ENCODE data around the gene LPCAT2. TPM values are rescaled to one million over a fixed set of nuclear protein-coding genes. Genes with fewer than 3 reads are reported as not detected.

LPCAT2 gene
- total RNA-seq, 2 donors from 2014 or later = 10.8 to 13.6 TPM

DNA sequence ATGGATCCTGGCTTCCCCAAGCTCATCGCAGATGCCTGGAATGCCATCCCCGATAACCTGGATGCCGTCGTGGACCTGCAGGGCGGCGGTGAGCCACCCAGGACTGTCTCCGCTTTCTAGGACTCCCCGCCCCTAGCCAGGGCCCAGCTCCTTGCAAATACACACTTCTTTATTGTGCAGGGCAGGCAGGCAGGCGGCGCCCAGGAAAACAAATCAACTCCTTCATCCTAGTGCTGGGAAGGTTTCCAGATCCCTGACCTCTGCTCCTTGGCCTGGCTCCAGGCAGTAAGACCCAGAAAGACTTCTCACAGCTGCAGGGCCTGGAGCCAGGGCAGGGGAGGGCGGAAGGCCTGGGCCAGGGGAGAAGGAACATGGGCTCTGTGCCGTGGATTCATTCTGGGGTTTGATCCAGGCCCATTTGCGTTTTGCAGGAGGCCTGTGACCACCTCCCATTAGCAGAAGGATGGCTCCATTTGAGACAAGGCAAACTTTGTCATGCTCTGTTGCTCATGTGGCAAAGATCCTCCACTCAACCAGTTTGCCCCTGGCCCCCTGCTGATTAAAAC, 6.0 kb upstream of the LPCAT2 start:
- WGBS = 20% methylated on average over 13 of the region's 13 CpGs
- no peak for TF ChIP-seq POLR2A (IDR thresholded peaks at IDR 0.05)
- TF ChIP-seq, protein P1, sequence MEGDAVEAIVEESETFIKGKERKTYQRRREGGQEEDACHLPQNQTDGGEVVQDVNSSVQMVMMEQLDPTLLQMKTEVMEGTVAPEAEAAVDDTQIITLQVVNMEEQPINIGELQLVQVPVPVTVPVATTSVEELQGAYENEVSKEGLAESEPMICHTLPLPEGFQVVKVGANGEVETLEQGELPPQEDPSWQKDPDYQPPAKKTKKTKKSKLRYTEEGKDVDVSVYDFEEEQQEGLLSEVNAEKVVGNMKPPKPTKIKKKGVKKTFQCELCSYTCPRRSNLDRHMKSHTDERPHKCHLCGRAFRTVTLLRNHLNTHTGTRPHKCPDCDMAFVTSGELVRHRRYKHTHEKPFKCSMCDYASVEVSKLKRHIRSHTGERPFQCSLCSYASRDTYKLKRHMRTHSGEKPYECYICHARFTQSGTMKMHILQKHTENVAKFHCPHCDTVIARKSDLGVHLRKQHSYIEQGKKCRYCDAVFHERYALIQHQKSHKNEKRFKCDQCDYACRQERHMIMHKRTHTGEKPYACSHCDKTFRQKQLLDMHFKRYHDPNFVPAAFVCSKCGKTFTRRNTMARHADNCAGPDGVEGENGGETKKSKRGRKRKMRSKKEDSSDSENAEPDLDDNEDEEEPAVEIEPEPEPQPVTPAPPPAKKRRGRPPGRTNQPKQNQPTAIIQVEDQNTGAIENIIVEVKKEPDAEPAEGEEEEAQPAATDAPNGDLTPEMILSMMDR (IDR thresholded peaks at IDR 0.05) = peak in 2 of 4 experiments; percentile 15 to 29
- TF ChIP-seq POLR2AphosphoS5 (IDR thresholded peaks at IDR 0.05) = peak; percentile 64

DNA sequence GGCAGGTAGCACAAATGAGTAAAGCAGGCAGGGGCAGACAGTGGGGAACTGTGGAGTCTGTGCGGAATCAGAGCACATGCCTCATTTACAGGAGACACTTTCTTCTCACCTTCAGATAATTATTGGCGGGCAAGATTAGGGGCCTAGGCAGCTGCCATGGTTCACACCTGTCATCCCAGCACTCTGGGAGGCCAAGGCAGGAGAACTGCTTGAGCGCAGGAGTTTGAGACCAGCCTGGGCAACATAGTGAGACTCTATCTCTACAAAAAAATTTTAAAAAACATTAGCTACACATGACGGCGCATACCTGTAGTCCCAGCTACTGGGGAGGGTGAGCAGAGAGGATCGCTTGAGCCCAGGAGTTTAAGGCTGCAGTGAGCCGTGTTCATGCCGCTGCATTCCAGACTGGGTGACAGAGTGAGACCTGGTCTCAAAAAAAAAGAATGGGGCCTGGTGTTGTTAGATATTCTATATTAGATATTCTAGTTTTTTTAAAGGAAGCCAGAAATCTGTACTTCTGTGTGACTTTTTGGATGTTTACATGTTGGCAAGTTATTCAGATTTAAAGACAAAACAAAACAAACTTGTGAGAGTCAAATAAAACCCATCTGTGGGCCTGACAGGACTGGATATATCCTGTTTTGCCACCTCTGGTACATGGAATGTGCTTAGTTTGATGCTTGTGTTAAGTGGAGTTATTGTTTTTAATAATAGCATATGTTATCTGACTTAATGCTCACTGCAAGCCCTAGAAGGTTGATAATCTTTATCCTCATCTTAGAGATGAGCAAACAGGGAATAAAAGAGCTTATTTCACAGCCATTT, 4.9 kb upstream of the LPCAT2 start:
- Histone ChIP-seq H3K36me3 (no peaks in the 10 kb centered on the region), H3K27me3 (replicated peaks; ENCODE audit: insufficient read depth) (no peaks in the 10 kb centered on the region), H3K4me3 (no peak overlapping the region), H3K27ac (no peak overlapping the region), H3K4me1 (replicated peaks) (no peaks in the 10 kb centered on the region), H3K9me3 (no peaks in the 10 kb centered on the region)
- intact Hi-C loops (cut with DNase I) = no loop called here
- no peak for TF ChIP-seq POLR2A (IDR thresholded peaks at IDR 0.05)
- TF ChIP-seq, protein P1 (IDR thresholded peaks at IDR 0.05) = no peak
- no peak for DNase-seq (ENCODE audit: low spot score)
- WGBS = 85% methylated on average over 8 of the region's 8 CpGs

More for the DNA sequence above, 6.0 kb upstream of the LPCAT2 start:
- Histone ChIP-seq H3K4me1 (replicated peaks) (no peaks in the 10 kb centered on the region), H3K27me3 (replicated peaks; ENCODE audit: insufficient read depth) (no peaks in the 10 kb centered on the region), H3K36me3 (no peaks in the 10 kb centered on the region), H3K27ac (no peak overlapping the region), H3K4me3 (no peak overlapping the region), H3K9me3 (no peaks in the 10 kb centered on the region)
- intact Hi-C loops (cut with DNase I) = no loop called here
- DNase-seq (ENCODE audit: low spot score) = peak; percentile 50

DNA sequence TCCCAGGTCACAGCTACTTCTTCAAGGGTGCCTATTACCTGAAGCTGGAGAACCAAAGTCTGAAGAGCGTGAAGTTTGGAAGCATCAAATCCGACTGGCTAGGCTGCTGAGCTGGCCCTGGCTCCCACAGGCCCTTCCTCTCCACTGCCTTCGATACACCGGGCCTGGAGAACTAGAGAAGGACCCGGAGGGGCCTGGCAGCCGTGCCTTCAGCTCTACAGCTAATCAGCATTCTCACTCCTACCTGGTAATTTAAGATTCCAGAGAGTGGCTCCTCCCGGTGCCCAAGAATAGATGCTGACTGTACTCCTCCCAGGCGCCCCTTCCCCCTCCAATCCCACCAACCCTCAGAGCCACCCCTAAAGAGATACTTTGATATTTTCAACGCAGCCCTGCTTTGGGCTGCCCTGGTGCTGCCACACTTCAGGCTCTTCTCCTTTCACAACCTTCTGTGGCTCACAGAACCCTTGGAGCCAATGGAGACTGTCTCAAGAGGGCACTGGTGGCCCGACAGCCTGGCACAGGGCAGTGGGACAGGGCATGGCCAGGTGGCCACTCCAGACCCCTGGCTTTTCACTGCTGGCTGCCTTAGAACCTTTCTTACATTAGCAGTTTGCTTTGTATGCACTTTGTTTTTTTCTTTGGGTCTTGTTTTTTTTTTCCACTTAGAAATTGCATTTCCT, 3.4 kb upstream of the LPCAT2 start:
- 91% methylated on average over 10 of the region's 10 CpGs for WGBS
- TF ChIP-seq, protein P1 (IDR thresholded peaks at IDR 0.05) = no peak
- no peak for TF ChIP-seq POLR2AphosphoS5 (IDR thresholded peaks at IDR 0.05)
- Histone ChIP-seq H3K4me1 (replicated peaks) (no peaks in the 10 kb centered on the region), H3K9me3 (no peaks in the 10 kb centered on the region), H3K27me3 (replicated peaks; ENCODE audit: insufficient read depth) (no peaks in the 10 kb centered on the region), H3K27ac (no peak overlapping the region), H3K4me3 (no peak overlapping the region), H3K36me3 (no peaks in the 10 kb centered on the region)
- intact Hi-C loops (cut with DNase I) = no loop called here
- DNase-seq (ENCODE audit: low spot score) = no peak

DNA sequence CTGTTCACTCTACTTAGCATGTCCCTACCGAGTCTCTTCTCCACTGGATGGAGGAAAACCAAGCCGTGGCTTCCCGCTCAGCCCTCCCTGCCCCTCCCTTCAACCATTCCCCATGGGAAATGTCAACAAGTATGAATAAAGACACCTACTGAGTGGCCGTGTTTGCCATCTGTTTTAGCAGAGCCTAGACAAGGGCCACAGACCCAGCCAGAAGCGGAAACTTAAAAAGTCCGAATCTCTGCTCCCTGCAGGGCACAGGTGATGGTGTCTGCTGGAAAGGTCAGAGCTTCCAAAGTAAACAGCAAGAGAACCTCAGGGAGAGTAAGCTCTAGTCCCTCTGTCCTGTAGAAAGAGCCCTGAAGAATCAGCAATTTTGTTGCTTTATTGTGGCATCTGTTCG, 2.8 kb upstream of the LPCAT2 start:
- intact Hi-C loops (cut with DNase I) = no loop called here
- WGBS = 81% methylated on average over 7 of the region's 7 CpGs
- no peak overlapping the region for H3K4me3 ChIP-seq
- no peaks in the 10 kb centered on the region for H3K4me1 ChIP-seq (replicated peaks)
- no peak overlapping the region for H3K27ac ChIP-seq
- TF ChIP-seq, protein P1 (IDR thresholded peaks at IDR 0.05) = no peak
- TF ChIP-seq POLR2AphosphoS5 (IDR thresholded peaks at IDR 0.05) (no peak), POLR2A (IDR thresholded peaks at IDR 0.05) (no peak)
- H3K36me3 ChIP-seq = no peaks in the 10 kb centered on the region
- no peaks in the 10 kb centered on the region for H3K27me3 ChIP-seq (replicated peaks; ENCODE audit: insufficient read depth)
- no peak for DNase-seq (ENCODE audit: low spot score)
- no peaks in the 10 kb centered on the region for H3K9me3 ChIP-seq
